Thyroid gland (tissue), 4 donors: ENCODE results near the gene ST8SIA1.

Source experiments
- CTCF ChIP-seq, 6 experiments: fragments of 200-600 bp in 3 of 6; fragments of 450-650 bp in 3 of 6; sonication (generic) in 3 of 6; IDR thresholded peaks; one replicate each; pipeline ENCODE4 v1.5.1; 2016 to 2019; ENCODE audit warnings: antibody characterized with exemption in 6 of 6, mild to moderate bottlenecking in 2 of 6, inconsistent platforms in 1 of 6, moderate library complexity in 1 of 6
- POLR2A ChIP-seq, 2 donors: fragments of 450-650 bp; IDR thresholded peaks; one replicate each; pipeline ENCODE4 v1.6.1; 2017; ENCODE audit warnings: antibody characterized with exemption in 2 of 2, mild to moderate bottlenecking in 2 of 2, moderate library complexity in 1 of 2

- no peak for TF ChIP-seq CTCF (IDR thresholded peaks at IDR 0.05)
- no peak for TF ChIP-seq POLR2A (IDR thresholded peaks at IDR 0.05)
Observed at GRCh38 chr12:22325218-22325617, 9.3 kb downstream of the ST8SIA1 start.
